ENCODE measurements around the gene FAM117B.

Gene FAM117B

GRCh38 chr2:202818321-202818720 lies 183.6 kb downstream of the FAM117B start:
- DNase-seq = no peak

Data from RPMI8226 (cell line).